Right lobe of liver (tissue), 6 donors: ENCODE data around the gene SH3PXD2A. TPM values are rescaled to one million over a fixed set of nuclear protein-coding genes. Genes with fewer than 3 reads are reported as not detected.

ENCODE experiments used
- ATAC-seq, 4 donors: fragments of 200-7000 bp; cut with Tn5 transposase; one replicate each; pipeline ENCODE4 v1.9.1; 2020; ENCODE audit warnings: mild to moderate bottlenecking in 4 of 4, moderate library complexity in 4 of 4
- DNase-seq, 3 donors: peaks; one replicate each; pipeline ENCODE4 v3.0.0-alpha.2; 2020
- H3K27ac ChIP-seq, 3 donors: fragments of 200-600 bp; one replicate each; pipeline ENCODE4 v1.8.0; 2022
- H3K27me3 ChIP-seq, 2 donors: fragments of 200-600 bp; one replicate each; pipeline ENCODE4 v1.8.0; 2022
- H3K36me3 ChIP-seq, 4 donors: fragments of 200-600 bp; sonication (generic) in 1 of 4; one replicate each; pipeline versions ENCODE4 v1.5.1 to v1.8.0; 2017 to 2022; ENCODE audit warnings: control low read depth in 1 of 4
- H3K4me1 ChIP-seq, 4 donors: fragments of 200-600 bp; sonication (generic) in 1 of 4; one replicate each; pipeline versions ENCODE4 v1.5.1 to v1.8.0; 2017 to 2022; ENCODE audit warnings: control low read depth in 1 of 4
- H3K4me3 ChIP-seq, 3 donors: fragments of 200-600 bp; one replicate each; pipeline ENCODE4 v1.8.0; 2022
- H3K9me3 ChIP-seq, 4 donors: fragments of 200-600 bp; sonication (generic) in 1 of 4; one replicate each; pipeline versions ENCODE4 v1.5.1 to v1.8.0; 2017 to 2022; ENCODE audit warnings: control low read depth in 1 of 4
- CTCF ChIP-seq, 4 donors: fragments of 200-600 bp in 3 of 4; fragments of 450-650 bp in 1 of 4; IDR thresholded peaks; one replicate each; pipeline versions ENCODE4 v1.5.1 to v1.8.0; 2016 to 2022; ENCODE audit warnings: antibody characterized with exemption in 4 of 4, mild to moderate bottlenecking in 2 of 4
- POLR2A ChIP-seq: fragments of 450-650 bp; IDR thresholded peaks from one replicate; pipeline ENCODE4 v1.6.1; 2017; ENCODE audit warnings: antibody characterized with exemption, mild to moderate bottlenecking
- WGBS: methylation state at CpG from one replicate; pipeline ENCODE4 v1.1.6; 2018; ENCODE audit warnings: low coverage, low lambda C conversion rate; ENCODE audit not compliant: insufficient coverage; ENCODE audit errors: missing lambda C conversion rate; 5-methylcytosine and 5-hydroxymethylcytosine counted together
- intact Hi-C, 2 donors: fragments of 100-400 bp; cut with DNase I; formaldehyde crosslinking; loops; one replicate each; pipeline versions ENCODE4 v1.11.2 to v1.14.1; 2022
- total RNA-seq, 6 experiments: library from RNA; depleted of rRNA in 2 of 6; stranded (reverse); fragments of >200 nt in 2 of 6; fragmentation: NEBNext Ultra II Directional in 3 of 6; extraction: Animal tissue kit (Norgen Biotek cat#: 25700) in 3 of 6; gene quantifications; one replicate each; pipeline versions ENCODE4 v1.1.0 to v1.2.4, GENCODE V29; 2016 to 2023
- donor health status: DM: no; HTN: yes; CAD: no.
- donor health status: DM: no; HTN: no; CAD: no.
- donor health status: DM: no; HTN: no; CAD: no.
- donor health status: DM: no; HTN: yes; CAD: no.
- donor health status: DM: no; HTN: yes; CAD: no.

Gene SH3PXD2A
- total RNA-seq, 6 experiments from 2014 or later = 3.0 to 38.3 (median 10.0) TPM

- Histone ChIP-seq H3K27me3 (no peaks in the 10 kb centered on the region), H3K4me1 (no peaks in the 10 kb centered on the region), H3K9me3 (no peaks in the 10 kb centered on the region), H3K4me3 (no peak overlapping the region), H3K36me3 (no peaks in the 10 kb centered on the region), H3K27ac (no peak overlapping the region)
- no peak for ATAC-seq
- TF ChIP-seq POLR2A (no peak), CTCF (IDR thresholded peaks at IDR 0.05) (no peak)
- peak in 1 of 3 donors; percentile 15 for DNase-seq
- WGBS = 80% methylated on average over 1 of the region's 6 CpGs
- intact Hi-C loops = no loop called here
These were observed 112.6 kb downstream of the SH3PXD2A start for GRCh38 chr10:103742824-103743223.

- Histone ChIP-seq H3K9me3 (no peaks in the 10 kb centered on the region), H3K4me3 (no peak overlapping the region), H3K4me1 (no peaks in the 10 kb centered on the region), H3K36me3 (no peaks in the 10 kb centered on the region), H3K27me3 (no peaks in the 10 kb centered on the region), H3K27ac (no peak overlapping the region)
- DNase-seq (peak in 1 of 3 donors; percentile 20), ATAC-seq (no peak)
- 64% methylated on average over 3 of the region's 5 CpGs for WGBS
- intact Hi-C loops = no loop called here
- TF ChIP-seq POLR2A (no peak), CTCF (IDR thresholded peaks at IDR 0.05) (no peak)
These were observed 114.8 kb downstream of the SH3PXD2A start for GRCh38 chr10:103740611-103741010.

- peak in 2 of 4 donors; percentile 17 to 40 for ATAC-seq
- no peak overlapping the region for H3K4me3 ChIP-seq
- H3K27ac ChIP-seq = no peak overlapping the region
- H3K36me3 ChIP-seq = no peaks in the 10 kb centered on the region
- TF ChIP-seq POLR2A (no peak), CTCF (IDR thresholded peaks at IDR 0.05) (no peak)
- DNase-seq = peak in 1 of 3 donors; percentile 46
- H3K4me1 ChIP-seq = no peaks in the 10 kb centered on the region
- intact Hi-C loops = no loop called here
- H3K27me3 ChIP-seq = no peaks in the 10 kb centered on the region
- 51% methylated on average over 7 of the region's 13 CpGs for WGBS
- H3K9me3 ChIP-seq = no peaks in the 10 kb centered on the region
These were observed 116.2 kb downstream of the SH3PXD2A start for GRCh38 chr10:103739039-103739764.

- no peak for DNase-seq
- Histone ChIP-seq H3K9me3 (no peaks in the 10 kb centered on the region), H3K4me1 (no peaks in the 10 kb centered on the region), H3K27ac (no peak overlapping the region), H3K27me3 (no peaks in the 10 kb centered on the region), H3K4me3 (no peak overlapping the region), H3K36me3 (no peaks in the 10 kb centered on the region)
- no peak for ATAC-seq
- TF ChIP-seq POLR2A (no peak), CTCF (IDR thresholded peaks at IDR 0.05) (no peak)
- 82% methylated on average over 8 of the region's 14 CpGs for WGBS
- intact Hi-C loops = no loop called here
These were observed 117.5 kb downstream of the SH3PXD2A start for GRCh38 chr10:103737735-103738367.
